Spinal cord (tissue), 10 donors: ENCODE data around the gene CFAP47. TPM values are rescaled to one million over a fixed set of nuclear protein-coding genes. Genes with fewer than 3 reads are reported as not detected.

Experiments
- DNase-seq, 6 donors: peaks; one replicate each; pipeline versions ENCODE4 v3.0.0 to v3.0.0-alpha.2; 2013 to 2015; ENCODE audit warnings: low spot score in 6 of 6, low read depth in 4 of 6
- H3K27ac ChIP-seq: one replicate; pipeline ENCODE4 v1.5.1; 2013; ENCODE audit warnings: low read depth, low read length, control low read depth
- H3K27me3 ChIP-seq: one replicate; pipeline ENCODE4 v1.6.1; 2013; ENCODE audit warnings: low read length; ENCODE audit not compliant: control insufficient read depth, insufficient read depth
- H3K36me3 ChIP-seq: one replicate; pipeline ENCODE4 v1.6.1; 2013; ENCODE audit warnings: low read length; ENCODE audit not compliant: control insufficient read depth, insufficient read depth
- H3K4me1 ChIP-seq: one replicate; pipeline ENCODE4 v1.6.1; 2013; ENCODE audit warnings: low read length; ENCODE audit not compliant: control insufficient read depth, insufficient read depth
- H3K4me3 ChIP-seq: one replicate; pipeline ENCODE4 v1.5.1; 2013; ENCODE audit warnings: low read depth, low read length, control low read depth
- H3K9me3 ChIP-seq: one replicate; pipeline ENCODE4 v1.6.1; 2013; ENCODE audit warnings: low read length; ENCODE audit not compliant: control insufficient read depth, insufficient read depth
- WGBS: methylation state at CpG from one replicate; pipeline ENCODE4 v1.1.5; 2013; ENCODE audit warnings: missing lambda C conversion rate; ENCODE audit not compliant: insufficient coverage; 5-methylcytosine and 5-hydroxymethylcytosine counted together
- polyA plus RNA-seq, 2 donors: library from polyadenylated mRNA; unstranded; fragments of 120-200 nt; gene quantifications; one replicate each; pipeline ENCODE4 v1.2.1, GENCODE V29; 2013; ENCODE audit not compliant: insufficient read length in 2 of 2
- small RNA-seq: library from RNA; depleted of rRNA; stranded (forward); fragments of <200 nt; gene quantifications from one replicate; pipeline ENCODE3, GENCODE V24; 2014; ENCODE audit warnings: low replicate concordance
- total RNA-seq, 2 donors: library from RNA; depleted of rRNA in 1 of 2; stranded (reverse); fragments of 120-200 nt in 1 of 2; fragments of >200 nt in 1 of 2; gene quantifications; one replicate each; pipeline versions ENCODE4 v1.2.3 to v1.2.4, GENCODE V29; 2013 to 2014
- donor health status: healthy.

The CFAP47 gene
- total and polyA plus RNA-seq, 4 donors: 3.0 to 16.8 (median 7.2) TPM

DNA sequence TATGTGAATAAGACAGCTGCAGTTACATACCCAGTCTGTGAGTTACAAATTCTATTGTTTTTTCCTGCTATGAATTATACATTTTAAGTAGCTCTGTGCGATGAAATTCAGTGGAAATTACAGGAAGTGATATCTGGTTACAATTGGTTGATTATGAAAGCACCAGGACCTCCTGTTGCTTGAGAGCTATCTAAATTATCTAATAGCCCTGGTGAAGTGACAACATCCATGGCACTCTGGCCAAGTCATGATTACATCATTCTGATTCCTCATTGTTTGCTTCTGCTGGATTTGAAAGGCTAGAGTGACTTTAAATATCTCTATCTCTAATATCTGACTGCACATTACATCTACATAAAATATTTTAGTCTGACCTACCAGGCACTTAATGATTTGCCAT, 515.0 kb downstream of the CFAP47 start:
- Histone ChIP-seq H3K36me3 (no peaks in the 10 kb centered on the region), H3K27ac (no peak overlapping the region), H3K9me3 (no peaks in the 10 kb centered on the region), H3K4me1 (no peaks in the 10 kb centered on the region), H3K27me3 (no peaks in the 10 kb centered on the region), H3K4me3 (no peak overlapping the region)
- no peak for DNase-seq
- no CpG with 5 or more reads among the region's 1 CpG for WGBS

Small RNAs within 50 kb of the gene (small RNA-seq; reads per million reads assigned to genes)
- not detected for gene RNU6-641P

Other genes starting within 250 kb of the CFAP47 start
- not detected for gene MAGEB16, start 121.4 kb upstream of the CFAP47 start, total RNA-seq
- not detected for gene MAGEB16, start 121.4 kb upstream of the CFAP47 start, polyA plus RNA-seq